Activated naive CD8-positive, alpha-beta T cell treated with anti-CD3 and anti-CD28 coated beads, Interleukin-2, amount 10 ng/mL, durations not matched to agents 7 days and 5 days (primary cell): ENCODE data around the gene CTNNA1. TPM values are rescaled to one million over a fixed set of nuclear protein-coding genes. Genes with fewer than 3 reads are reported as not detected.
"Not testable (repeated sequence)": the region's sequence is repeated elsewhere in the genome, so short reads cannot be mapped to it uniquely, and the experiment has no call there.

Source experiments
- ATAC-seq: fragments of 150-1000 bp; cut with Tn5 transposase; one replicate; pipeline ENCODE4 v1.10.0; 2021; ENCODE audit warnings: low read depth, moderate library complexity
- POLR2A ChIA-PET: fragments of 350-600 bp; sonication (Branson Sonifier 250); formaldehyde crosslinking; loops from one replicate; lab custom pipeline; 2021; ENCODE audit warnings: antibody characterized with exemption; lab: Charles Lee
- DNase-seq: peaks from one replicate; pipeline ENCODE4 v3.0.0; 2021
- H3K27ac Mint-ChIP-seq: one replicate; pipeline ENCODE4 v1.8.0; 2022; ENCODE audit warnings: mild to moderate bottlenecking, mixed read lengths
- H3K27me3 Mint-ChIP-seq: one replicate; pipeline ENCODE4 v1.8.0; 2022; ENCODE audit warnings: mild to moderate bottlenecking, moderate library complexity, mixed read lengths
- H3K36me3 Mint-ChIP-seq: one replicate; pipeline ENCODE4 v1.8.0; 2021; ENCODE audit warnings: mild to moderate bottlenecking, mixed read lengths
- H3K4me1 Mint-ChIP-seq: one replicate; pipeline ENCODE4 v1.8.0; 2021; ENCODE audit warnings: mixed read lengths
- H3K4me3 Mint-ChIP-seq: one replicate; pipeline ENCODE4 v1.8.0; 2022; ENCODE audit warnings: mild to moderate bottlenecking, moderate library complexity, mixed read lengths
- H3K9me3 Mint-ChIP-seq: one replicate; pipeline ENCODE4 v1.8.0; 2021; ENCODE audit warnings: mixed read lengths
- total RNA-seq, 2 experiments: library from RNA; stranded (reverse); gene quantifications; one replicate each; pipeline ENCODE4 v1.2.3, GENCODE V29; 2021

CTNNA1 gene
- total RNA-seq, 2 experiments from 2014 or later = 23.1 to 24.2 TPM

DNA sequence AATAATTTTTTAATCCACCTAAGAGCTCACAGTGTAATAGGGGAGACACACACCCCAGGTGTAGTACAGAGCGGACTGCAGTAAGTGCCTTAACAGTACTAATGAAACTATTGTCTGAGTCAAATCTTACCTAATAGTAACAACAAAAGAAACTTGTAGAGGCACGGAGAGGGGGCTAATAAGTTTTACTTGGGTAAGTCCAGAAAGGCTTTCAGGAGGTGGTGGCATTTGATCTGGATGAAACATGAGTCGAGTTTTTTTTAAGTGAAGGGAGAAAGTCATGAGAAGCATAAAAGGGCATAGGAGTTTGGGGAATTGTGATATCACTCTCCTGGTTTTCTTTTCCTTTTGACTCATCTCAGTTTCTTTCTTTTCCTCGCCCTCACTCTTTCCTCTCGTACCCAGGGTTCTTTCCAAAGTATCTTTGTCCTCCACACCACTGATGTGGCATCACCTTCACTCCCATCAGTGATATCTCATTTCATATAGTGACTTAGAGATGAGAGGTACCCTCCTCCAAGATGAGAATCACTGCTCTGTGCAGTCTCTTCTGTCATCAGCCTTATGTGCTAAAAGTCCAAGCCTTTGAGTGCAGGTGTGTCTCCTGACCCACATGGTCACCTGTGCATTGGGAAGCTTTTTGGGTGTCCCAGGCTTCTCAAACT, 2.0 kb downstream of the CTNNA1 start:
- POLR2A ChIA-PET = no interaction called here
- Mint-ChIP-seq H3K27me3 (peaks cover 51% of the 10 kb centered on the region), H3K36me3 (peaks cover 3% of the 10 kb centered on the region), H3K4me3 (no peak overlapping the region), H3K27ac (no peak overlapping the region), H3K4me1 (peaks cover 8% of the 10 kb centered on the region), H3K9me3 (peaks cover 5% of the 10 kb centered on the region)
- no peak for DNase-seq
- no peak for ATAC-seq

DNA sequence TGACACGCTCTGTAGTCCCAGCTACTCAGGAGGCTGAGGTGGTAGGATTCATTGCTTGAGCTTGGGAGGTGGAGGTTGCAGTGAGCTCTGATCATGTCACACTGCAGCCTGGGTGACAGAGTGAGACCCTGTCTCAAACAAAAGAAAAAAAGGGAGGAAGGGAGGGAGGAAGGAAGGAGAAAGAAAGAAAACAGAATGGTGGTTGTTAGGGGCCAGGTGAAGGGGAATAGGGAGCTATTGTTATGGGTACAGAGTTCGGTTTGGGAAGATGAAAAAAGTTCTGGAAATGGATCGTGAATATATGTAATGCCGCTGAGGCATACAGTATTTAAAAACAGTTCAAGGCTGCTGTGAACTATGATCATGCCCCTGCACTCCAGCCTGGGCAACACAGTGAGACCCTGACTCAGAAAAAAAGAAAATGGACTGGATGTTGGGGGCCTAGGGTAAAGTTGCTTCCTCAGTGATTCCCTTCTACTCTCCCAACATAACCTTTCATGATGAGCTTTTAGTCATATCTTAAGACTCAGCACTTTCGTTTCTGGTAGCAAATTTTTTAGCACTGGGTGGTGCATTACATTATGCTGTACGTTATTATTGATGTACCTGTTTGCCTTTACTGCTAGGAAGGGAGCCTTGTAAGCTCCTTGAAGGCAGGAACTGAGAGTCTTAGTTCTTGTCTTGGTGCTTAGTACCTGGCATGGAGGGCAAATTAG, 4.0 kb downstream of the CTNNA1 start:
- Mint-ChIP-seq H3K27ac (no peak overlapping the region), H3K9me3 (peaks cover 5% of the 10 kb centered on the region), H3K36me3 (peaks cover 10% of the 10 kb centered on the region), H3K27me3 (peaks cover 48% of the 10 kb centered on the region), H3K4me3 (no peak overlapping the region), H3K4me1 (peaks cover 25% of the 10 kb centered on the region)
- DNase-seq = no peak
- ATAC-seq = no peak
- POLR2A ChIA-PET = interaction anchor here (0.7 kb wide), 1 partner anchor 173 kb away, joined by 5 read pairs; no protein-coding TSS in a partner anchor

DNA sequence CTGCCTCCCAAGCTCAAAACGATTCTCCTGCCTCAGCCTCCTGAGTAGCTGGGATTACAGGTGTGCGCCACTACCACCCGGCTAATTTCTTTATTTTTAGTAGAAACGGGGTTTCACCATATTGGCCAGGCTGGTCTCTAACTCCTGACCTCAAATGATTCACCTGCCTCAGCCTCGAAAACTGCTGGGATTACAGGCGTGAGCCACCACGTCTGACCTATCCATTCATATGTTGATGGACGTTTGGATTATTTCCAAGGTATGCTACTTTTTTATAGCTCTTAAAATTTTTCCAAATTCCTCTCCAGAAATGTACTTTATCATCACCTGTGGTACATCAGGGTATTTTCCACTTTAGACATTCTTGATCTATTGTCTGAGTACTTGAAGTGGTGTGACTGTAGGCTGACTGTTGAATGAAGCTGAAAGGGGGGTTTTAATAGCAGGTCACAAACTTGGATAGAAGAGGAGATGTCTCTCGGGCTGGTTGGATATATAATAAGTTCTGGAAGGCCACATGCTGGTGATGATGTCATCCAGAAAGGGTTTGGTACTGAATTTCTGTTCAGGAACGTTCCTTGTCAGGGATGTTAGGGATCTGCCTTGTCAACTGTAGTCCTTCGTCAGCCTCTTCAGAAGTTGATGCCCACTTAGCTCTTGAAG, 7.4 kb downstream of the CTNNA1 start:
- ATAC-seq = no peak

DNA sequence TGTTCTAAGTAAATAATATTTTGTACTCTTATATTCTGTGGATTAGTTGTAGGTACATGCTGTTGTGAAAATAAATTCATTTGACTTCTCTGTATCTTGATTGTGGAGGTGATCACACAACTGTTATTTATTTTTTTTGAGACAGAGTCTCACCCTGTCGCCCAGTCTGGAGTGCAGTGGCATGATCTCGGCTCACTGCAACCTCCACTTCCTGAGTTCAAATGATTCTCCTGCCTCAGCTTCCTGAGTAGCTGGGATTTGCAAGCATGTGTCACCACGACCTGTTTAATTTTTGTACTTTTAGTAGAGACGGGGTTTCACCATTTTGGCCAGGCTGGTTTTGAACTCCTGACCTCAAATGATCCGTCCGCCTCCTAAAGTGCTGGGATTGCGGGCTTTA, 7.9 kb downstream of the CTNNA1 start:
- not testable (repeated sequence) for ATAC-seq
- POLR2A ChIA-PET = interaction anchor here (0.6 kb wide), 1 partner anchor 19 kb away, joined by 3 read pairs; no protein-coding TSS in a partner anchor

More for the DNA sequence above, 7.4 kb downstream of the CTNNA1 start:
- H3K27ac Mint-ChIP-seq = no peak overlapping the region
- no peak for DNase-seq
- H3K4me3 Mint-ChIP-seq = peak overlapping the region; percentile 59
- peaks cover 48% of the 10 kb centered on the region for H3K27me3 Mint-ChIP-seq
- POLR2A ChIA-PET = interaction anchor here (0.6 to 0.7 kb wide), 2 partner anchors 18 to 537 kb away, joined by 3 to 5 read pairs; no protein-coding TSS in a partner anchor
- peaks cover 10% of the 10 kb centered on the region for H3K36me3 Mint-ChIP-seq
- peaks cover 21% of the 10 kb centered on the region for H3K4me1 Mint-ChIP-seq
- peaks cover 5% of the 10 kb centered on the region for H3K9me3 Mint-ChIP-seq

DNA sequence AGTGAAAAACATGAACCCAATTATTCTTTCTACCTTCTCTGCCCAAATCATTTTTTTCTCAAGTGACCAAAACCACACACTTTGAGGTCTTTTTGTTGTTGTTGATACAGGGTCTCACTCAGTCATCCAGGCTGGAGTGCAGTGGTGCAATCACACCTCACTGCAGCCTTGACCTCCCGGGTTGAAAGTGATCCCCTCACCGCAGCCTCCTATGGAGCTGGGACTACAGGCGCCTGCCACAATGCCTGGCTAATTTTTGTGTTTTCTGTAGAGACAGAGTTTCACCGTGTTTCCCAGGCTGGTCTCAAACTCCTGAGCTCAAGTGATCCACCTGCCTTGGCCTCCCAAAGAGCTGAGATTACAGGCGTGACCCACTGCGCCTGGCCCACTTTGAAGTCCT, 8.4 kb downstream of the CTNNA1 start:
- H3K36me3 Mint-ChIP-seq, H3K27ac Mint-ChIP-seq, POLR2A ChIA-PET, ATAC-seq, H3K9me3 Mint-ChIP-seq, DNase-seq: not testable (repeated sequence)
- peaks cover 51% of the 10 kb centered on the region for H3K27me3 Mint-ChIP-seq
- H3K4me1 Mint-ChIP-seq = peaks cover 19% of the 10 kb centered on the region
- H3K4me3 Mint-ChIP-seq = peak overlapping the region; percentile 25

More for the DNA sequence above, 7.9 kb downstream of the CTNNA1 start:
- Mint-ChIP-seq H3K27me3 (peaks cover 50% of the 10 kb centered on the region), H3K4me1 (peaks cover 21% of the 10 kb centered on the region), H3K4me3 (peak overlapping the region; percentile 59)
- not testable (repeated sequence) for H3K36me3 Mint-ChIP-seq, H3K27ac Mint-ChIP-seq, DNase-seq, H3K9me3 Mint-ChIP-seq

DNA sequence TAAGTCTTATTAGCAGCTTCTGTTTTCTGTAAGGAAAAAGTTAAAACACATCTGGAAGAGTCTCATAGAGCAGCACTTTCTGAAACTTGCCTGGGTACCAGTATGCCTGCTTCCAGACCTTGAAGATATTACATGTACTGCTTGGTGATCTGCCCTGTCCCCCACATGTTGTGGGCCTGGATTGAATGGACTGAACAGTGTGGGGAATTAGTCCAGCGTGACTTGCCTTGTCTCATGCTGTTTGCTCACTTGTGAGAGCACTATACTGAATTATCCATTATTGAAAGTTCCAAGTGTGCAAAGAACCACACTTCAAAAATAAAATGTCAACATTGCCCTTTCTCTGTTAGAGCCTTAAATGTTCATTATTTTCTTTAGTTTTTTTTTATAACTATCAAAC, 8.9 kb downstream of the CTNNA1 start:
- H3K27ac Mint-ChIP-seq = no peak overlapping the region
- H3K4me3 Mint-ChIP-seq = no peak overlapping the region
- DNase-seq = no peak
- POLR2A ChIA-PET = no interaction called here
- peaks cover 1% of the 10 kb centered on the region for H3K9me3 Mint-ChIP-seq
- peaks cover 10% of the 10 kb centered on the region for H3K36me3 Mint-ChIP-seq
- no peak for ATAC-seq
- H3K4me1 Mint-ChIP-seq = peaks cover 19% of the 10 kb centered on the region
- H3K27me3 Mint-ChIP-seq = peaks cover 53% of the 10 kb centered on the region

DNA sequence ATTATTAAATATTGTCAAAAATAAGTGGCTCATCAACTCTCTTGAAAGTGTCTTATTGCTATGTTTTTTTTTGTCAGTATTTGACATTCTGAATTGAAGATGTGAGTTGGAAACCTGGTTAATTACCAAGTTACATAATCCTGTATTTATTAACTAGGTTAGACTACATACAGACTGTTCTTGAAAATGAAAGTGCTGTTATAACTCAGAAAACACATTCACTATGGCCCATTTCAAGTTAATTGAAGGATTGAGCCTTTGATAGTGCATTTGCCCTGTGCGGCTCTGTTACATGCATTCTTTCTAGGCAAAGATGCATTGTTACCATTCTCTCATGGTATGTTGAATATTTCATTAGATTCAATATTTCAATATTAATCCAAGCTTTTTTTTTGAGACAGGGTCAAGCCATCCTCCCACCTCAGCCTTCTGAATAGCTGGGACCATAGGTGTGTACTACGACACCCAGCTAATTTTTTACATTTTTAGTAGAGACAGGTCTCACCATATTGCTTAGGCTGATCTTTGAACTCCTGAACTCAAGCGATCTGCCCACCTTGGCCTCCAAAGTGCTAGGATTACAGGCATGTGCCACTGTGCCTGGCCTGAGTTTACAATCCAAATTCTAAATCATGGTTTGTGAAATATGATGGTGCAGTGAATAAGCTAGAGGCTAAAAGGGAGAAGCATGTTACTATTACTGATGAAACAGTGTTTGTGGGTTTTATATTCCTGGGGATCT, 10.0 kb downstream of the CTNNA1 start:
- Mint-ChIP-seq H3K9me3 (peaks cover 1% of the 10 kb centered on the region), H3K27ac (no peak overlapping the region), H3K4me3 (no peak overlapping the region), H3K4me1 (peaks cover 19% of the 10 kb centered on the region), H3K36me3 (peaks cover 10% of the 10 kb centered on the region), H3K27me3 (peaks cover 57% of the 10 kb centered on the region)
- POLR2A ChIA-PET = no interaction called here
- DNase-seq (no peak), ATAC-seq (no peak)

DNA sequence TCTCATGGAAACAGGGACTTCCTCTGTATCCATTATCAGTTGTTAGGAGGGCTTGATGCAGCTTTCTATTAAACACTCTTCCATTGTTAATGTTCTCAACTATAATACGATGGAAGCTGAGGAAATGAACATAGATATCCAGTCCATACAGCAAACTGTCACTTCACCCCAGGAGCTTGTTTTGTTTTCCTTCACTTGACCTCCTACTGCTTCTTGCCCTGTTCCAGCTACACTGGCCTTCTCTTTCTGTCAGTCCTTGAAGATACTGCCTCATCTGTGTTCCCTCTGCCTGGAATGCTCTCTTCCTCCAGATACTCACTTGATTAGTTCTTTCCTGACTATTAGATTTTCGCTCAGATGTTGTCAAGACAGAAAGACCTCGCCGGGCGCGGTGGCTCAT, 17.1 kb downstream of the CTNNA1 start:
- peaks cover 32% of the 10 kb centered on the region for H3K27me3 Mint-ChIP-seq
- H3K9me3 Mint-ChIP-seq = no peaks in the 10 kb centered on the region
- H3K4me3 Mint-ChIP-seq = no peak overlapping the region
- POLR2A ChIA-PET = no interaction called here
- no peaks in the 10 kb centered on the region for H3K4me1 Mint-ChIP-seq
- H3K36me3 Mint-ChIP-seq = no peaks in the 10 kb centered on the region
- no peak for DNase-seq
- no peak for ATAC-seq
- no peak overlapping the region for H3K27ac Mint-ChIP-seq

DNA sequence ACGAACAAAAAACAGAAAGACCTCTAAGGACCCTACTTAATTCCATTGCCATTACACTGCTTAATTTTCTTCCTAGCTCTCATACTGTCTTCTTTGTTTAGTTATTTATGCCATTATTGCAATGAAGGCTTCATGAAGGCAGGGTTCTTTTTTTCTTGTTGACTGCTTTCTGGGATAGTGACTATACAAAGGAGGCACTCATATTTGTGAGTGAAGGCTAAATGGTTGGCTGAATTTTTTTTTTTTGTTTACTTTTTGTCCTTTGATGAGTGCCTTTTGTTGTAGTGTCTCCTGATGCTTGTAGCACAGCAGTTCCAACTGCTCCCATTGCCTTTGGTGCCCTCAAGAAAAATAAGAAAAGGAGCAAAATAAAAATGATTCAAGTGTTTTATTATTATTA, 17.8 kb downstream of the CTNNA1 start:
- Mint-ChIP-seq H3K27me3 (peaks cover 28% of the 10 kb centered on the region), H3K27ac (no peak overlapping the region)
- DNase-seq = no peak

DNA sequence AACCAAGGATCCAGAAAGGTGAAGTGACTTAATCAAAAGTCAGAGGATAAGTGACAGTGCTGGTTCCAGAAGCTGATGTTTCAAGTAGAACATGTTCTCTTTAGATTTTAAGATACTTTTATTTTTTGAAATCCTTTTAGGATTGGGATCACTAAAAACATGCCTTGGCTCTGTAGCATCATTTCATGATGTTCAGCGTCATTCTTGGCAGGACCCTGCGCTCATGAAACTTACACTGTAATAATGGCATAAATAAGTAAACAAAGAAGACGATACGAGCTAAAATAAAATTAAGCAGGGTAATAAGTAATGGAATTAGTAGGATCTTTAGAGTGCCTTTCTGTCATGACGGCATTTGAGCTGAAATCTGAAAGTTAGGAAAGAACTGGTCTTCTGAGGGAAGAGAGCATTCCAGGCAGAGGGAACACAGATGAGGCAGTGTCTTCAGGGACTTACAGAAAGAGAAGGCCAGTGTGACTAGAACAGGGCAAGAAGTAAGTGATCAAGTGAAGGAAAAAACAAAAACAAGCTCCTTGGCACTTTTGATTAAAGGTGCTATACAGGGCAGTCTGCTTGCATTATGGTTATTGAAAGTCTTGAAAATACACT, 19.9 kb downstream of the CTNNA1 start:
- peaks cover 14% of the 10 kb centered on the region for H3K27me3 Mint-ChIP-seq
- no peak for ATAC-seq
- H3K9me3 Mint-ChIP-seq = no peaks in the 10 kb centered on the region
- peaks cover 2% of the 10 kb centered on the region for H3K36me3 Mint-ChIP-seq
- no peak overlapping the region for H3K27ac Mint-ChIP-seq
- POLR2A ChIA-PET = interaction anchor here (0.6 kb wide), 1 partner anchor 16 kb away, joined by 5 read pairs; no protein-coding TSS in a partner anchor
- H3K4me1 Mint-ChIP-seq = no peaks in the 10 kb centered on the region
- no peak overlapping the region for H3K4me3 Mint-ChIP-seq
- no peak for DNase-seq

More for the DNA sequence above, 17.8 kb downstream of the CTNNA1 start:
- POLR2A ChIA-PET = no interaction called here
- Mint-ChIP-seq H3K9me3 (no peaks in the 10 kb centered on the region), H3K36me3 (no peaks in the 10 kb centered on the region), H3K4me3 (no peak overlapping the region), H3K4me1 (no peaks in the 10 kb centered on the region)
- no peak for ATAC-seq

DNA sequence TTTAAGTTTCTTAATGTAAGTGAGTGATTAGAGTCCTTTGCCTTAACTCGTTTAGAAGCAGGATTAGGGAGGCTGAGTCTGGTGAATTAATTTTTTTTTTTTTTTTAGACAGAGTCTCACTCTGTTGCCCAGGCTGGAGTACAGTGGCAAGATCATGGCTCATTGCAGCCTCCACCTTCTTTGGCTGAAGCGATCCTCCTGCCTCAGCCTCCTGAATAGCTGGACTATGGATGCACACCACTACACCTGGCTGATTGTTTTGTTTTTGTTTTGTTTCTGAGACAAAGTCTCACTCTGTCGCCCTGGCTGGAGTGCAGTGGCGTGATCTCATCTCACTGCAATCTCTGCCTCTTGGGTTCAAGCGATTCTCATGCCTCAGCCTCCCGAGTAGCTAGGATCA, 20.4 kb downstream of the CTNNA1 start:
- H3K9me3 Mint-ChIP-seq, H3K4me1 Mint-ChIP-seq, POLR2A ChIA-PET, H3K27ac Mint-ChIP-seq, DNase-seq, H3K4me3 Mint-ChIP-seq, H3K36me3 Mint-ChIP-seq, ATAC-seq: not testable (repeated sequence)
- H3K27me3 Mint-ChIP-seq = peaks cover 16% of the 10 kb centered on the region

DNA sequence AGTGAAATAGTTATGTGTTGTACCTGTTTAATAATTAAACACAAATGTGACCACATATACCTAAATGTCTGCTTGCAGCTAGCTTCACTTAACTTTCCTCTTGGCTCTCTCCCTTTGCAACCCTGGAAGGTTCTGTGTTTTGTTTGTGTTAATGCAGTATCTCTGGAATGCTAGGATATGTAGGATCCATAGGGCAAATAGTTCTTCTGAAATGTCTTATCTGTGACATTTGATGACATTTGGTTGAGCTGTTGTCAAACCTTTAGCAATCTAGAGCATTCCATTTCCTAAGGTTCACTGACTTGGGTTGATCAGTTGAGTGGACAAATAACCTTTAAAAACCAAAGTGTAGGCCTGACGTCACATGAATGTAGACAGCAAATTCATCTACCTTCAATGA, 21.8 kb downstream of the CTNNA1 start:
- DNase-seq = no peak
- POLR2A ChIA-PET = no interaction called here
- no peaks in the 10 kb centered on the region for H3K4me1 Mint-ChIP-seq
- peaks cover 18% of the 10 kb centered on the region for H3K27me3 Mint-ChIP-seq
- no peak overlapping the region for H3K27ac Mint-ChIP-seq
- H3K9me3 Mint-ChIP-seq = peaks cover 4% of the 10 kb centered on the region
- no peak overlapping the region for H3K4me3 Mint-ChIP-seq
- H3K36me3 Mint-ChIP-seq = peaks cover 2% of the 10 kb centered on the region
- no peak for ATAC-seq
